NCI-H1694 (cell line): ENCODE results near the gene APOM.

Experiments used
- DNase-seq: peaks from one replicate; lab custom pipeline; 2025; lab: John Stamatoyannopoulos, UW

The APOM gene

DNA sequence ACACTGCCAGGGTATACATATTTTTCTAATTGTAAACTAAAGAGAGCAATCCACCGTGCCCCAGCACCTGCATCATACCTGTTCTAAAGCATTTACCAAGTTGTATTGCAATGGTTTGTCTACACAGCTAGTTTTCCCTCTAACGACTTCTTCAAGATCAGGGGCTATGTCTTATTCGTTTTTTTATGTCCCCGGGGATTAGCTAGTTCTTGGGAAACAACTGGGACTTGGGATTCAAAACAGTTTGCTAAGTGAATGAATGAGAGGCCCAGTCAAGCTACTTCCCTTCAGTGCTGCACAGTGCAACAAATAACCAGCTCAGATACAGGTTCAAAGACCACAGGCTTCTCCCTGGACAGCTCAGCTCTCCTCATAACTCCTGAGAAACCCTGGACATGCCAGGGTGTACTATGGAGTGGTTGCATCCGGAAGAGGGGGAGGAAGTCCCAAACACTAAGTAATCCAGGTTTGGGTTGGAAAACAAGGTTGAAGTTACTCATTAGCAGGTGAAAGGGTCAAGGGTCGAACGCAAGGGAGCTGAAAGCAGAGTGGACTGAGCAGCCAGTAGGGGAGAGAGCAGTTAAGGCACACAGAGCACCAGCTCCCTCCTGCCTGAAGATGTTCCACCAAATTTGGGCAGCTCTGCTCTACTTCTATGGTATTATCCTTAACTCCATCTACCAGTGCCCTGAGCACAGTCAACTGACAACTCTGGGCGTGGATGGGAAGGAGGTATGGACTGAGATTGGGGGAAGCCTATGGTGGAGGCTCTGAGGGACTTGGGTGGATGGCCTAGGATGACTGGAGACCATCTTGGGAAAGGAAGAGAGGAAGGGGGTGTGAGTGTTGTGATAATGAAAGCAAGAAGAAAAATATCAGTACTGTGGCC lies at the start of gene APOM:
Gene APOM, plus strand, starts transcription at position 546 of the 889 bp plus-strand sequence. Its CDS starts 73 bp downstream, at position 619.
- no peak for DNase-seq

- DNase-seq = no peak
These were observed 48.4 kb upstream of the APOM start for GRCh38 chr6:31607317-31607716.

- DNase-seq = no peak
These were observed 45.9 kb upstream of the APOM start for GRCh38 chr6:31609519-31610406.

GRCh38 chr6:31610968-31611367 lies 44.7 kb upstream of the APOM start:
- DNase-seq = no peak

DNA sequence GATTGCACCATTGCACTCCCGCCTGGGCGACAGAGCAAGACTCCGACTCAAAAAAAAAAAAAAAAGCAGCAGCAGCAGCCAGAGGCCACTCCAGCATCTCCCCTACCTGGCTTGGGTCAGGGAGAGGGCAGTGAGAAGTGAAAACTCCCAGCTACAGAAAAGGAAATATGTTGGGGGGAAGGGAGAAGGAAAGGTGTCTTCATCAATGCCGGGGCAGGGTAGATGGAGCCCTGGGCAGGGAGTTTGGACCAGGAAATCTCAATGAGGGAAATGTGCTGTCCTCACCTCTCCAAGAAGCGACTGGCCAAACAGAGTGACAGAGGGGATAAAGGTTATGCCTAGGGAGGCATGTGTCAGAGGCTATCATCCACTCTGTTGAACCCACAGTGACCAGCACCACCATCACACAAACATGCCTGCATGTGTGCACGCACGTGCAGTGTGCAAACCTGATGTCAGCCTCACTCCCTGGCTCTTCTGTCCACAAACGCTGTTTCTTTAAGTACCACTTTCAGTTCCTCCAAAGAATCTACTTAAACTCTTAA lies 41.5 kb upstream of the APOM start:
- no peak for DNase-seq

GRCh38 chr6:31614684-31615578 lies 40.8 kb upstream of the APOM start, which contains the start of gene AIF1:
Gene AIF1, plus strand, starts transcription at chr6:31615234. Its CDS starts 96 bp downstream, at chr6:31615330.
- DNase-seq = no peak

DNA sequence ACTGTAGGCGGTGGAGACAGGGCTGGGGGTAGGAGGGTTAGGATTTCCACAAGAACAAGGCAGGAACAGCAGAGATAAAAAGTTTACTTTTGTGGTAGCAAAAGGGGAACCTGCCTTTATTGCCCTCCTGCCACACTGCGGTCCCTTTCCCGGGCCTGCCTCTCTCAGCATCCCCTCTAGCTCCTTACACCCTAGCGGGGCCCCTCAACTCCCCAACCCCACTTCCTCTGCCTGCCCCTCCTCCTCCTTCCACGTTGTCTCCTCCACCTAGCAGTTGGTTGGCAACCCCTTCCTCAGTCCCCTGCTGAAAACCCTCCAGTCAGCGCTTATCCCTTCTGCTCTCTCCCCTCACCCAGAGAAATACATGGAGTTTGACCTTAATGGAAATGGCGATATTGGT lies 39.9 kb upstream of the APOM start:
- no peak for DNase-seq

DNA sequence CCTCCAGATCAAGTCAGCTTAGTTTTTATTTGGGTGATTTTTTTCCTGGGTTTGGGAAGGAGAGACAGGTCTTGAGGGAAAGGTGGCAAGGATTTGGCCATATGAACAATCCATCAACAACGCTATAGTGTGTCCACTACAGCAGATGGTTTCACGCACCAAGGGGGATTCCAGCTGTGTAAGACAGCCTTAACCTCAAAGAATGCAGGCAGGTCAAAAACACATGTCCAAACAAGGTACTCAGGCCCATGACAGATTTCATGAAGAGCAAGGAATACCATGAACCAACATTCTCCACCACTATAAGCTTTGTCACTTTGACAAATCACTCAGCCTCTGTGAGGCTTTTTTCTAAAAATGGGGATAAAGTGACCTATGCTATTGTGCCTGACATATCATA lies 38.7 kb upstream of the APOM start:
- DNase-seq = no peak

- DNase-seq = peak; percentile 95
These were observed 35.7 kb upstream of the APOM start for GRCh38 chr6:31619805-31620585.

DNA sequence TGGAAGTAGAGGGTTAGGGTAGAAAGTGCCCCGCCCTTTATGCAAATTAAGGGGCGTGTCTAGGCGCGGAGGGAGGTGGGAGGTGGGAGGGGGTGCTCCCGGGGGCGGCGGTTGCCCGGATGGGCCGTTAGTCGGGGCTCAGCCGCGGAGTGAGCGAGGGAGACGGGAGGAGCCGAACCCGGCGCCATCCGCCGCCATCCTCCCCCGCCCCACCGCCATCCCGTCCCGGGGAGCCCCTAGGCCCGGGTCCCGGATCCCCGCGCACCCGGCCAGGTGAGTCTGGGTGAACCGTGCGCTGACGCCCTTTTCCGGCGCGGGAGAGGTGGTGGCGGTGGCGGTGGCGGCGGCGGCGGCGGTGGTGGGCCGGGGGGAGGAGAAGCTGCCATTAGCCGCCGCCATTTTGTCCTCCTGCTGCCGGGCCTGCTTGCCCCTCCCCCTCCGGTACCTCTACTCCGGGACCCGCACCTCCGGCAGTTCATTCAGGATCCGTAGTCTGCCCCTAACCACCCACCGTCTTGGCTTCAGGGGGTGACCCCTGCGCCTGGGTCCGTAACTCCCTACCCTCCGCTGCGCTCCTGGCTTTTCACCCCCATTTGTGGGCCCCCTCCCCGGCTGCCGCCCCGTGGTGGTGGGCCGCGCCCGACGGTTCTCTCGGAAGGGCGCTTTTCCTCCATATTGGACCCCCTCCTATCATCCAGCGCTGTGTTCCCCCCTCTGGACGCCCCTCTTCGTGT lies 34.9 kb upstream of the APOM start, which contains the start of gene PRRC2A:
Gene PRRC2A, plus strand, starts transcription at position 130 of the 734 bp plus-strand sequence. CDS start 2,075 bp downstream, outside the sequence.
- peak; percentile 28 for DNase-seq

DNA sequence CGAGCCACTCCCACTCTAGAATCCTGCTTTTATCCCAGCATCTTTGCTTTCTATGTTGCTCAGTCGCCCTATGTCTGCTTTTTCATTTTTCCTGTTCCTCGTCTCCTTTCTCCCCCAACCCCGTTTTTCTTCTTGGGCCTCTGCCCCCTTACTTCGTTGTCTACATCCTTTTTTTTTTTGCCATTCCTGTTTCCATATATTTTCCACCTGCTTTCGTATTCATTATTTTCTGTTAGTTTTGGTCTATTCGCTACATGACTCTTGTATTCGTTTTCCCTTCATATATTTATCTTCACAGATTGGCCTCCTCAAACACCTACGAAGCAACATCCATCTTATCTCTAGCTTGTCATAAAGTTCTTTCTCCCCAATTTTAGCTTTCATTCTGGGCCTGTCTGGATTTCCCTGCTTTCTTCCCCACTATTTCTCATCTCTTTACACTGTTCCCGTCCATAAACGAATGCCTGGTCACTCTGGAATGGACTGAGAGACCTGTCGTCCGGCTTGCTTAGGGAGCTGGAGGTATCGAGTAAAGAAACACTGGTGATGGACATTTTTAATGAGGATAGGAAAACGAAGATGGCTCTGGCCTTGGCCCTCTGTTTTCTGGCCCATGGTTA lies 34.3 kb upstream of the APOM start:
- DNase-seq = no peak

DNA sequence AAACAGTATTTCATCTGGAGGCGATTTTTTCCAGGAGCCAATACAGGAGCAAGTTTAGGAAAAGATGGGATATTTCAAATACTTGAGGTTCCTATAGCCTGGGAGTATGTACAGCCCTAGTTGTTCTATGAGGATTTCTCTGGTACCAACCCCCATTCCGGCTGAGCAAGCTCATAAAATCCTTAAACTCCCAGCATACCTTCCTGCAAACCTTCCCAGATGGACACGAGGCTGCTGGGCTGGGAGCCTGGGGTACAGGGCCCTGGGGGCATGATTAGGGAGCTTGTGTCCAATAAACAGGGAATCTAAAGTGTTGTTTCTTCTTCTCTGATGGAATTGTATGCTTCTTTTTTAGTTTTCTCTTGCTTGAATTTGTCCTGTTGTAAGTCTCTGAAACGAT lies 33.7 kb upstream of the APOM start:
- no peak for DNase-seq

GRCh38 chr6:31622684-31623091 lies 33.0 kb upstream of the APOM start:
- DNase-seq = no peak

DNA sequence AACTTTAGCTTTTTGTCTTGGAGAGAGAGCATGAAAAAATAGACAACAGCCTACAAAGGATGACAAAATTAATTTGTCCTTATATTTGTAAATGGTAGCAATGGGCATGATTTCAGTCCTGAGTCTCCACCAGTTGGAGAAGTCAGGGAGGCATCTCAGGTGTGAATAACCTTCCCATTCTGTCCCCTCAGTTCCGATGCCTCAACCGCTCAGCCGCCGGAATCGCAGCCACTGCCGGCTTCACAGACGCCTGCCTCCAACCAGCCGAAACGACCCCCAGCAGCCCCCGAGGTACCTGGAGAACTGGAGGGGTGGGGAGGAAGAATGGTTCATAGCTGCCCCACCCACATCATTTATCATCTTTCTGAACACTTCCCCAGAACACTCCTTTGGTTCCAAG lies 31.6 kb upstream of the APOM start:
- DNase-seq = no peak

DNA sequence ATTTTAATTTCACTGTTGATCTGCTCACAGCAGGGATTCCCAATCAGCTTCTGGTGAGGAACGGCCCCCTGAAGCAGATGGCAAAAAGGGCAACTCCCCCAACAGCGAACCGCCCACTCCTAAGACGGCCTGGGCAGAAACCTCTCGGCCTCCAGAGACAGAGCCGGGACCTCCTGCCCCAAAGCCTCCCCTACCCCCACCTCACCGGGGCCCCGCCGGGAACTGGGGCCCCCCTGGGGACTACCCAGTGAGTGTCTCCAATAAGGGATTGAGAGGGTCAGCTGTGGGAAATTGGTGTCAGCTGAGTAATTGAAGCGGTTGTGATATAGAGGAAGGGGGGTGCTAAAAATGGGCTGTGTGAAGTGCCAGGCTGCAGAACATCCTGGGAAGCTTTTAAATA lies 28.7 kb upstream of the APOM start:
- no peak for DNase-seq

DNA sequence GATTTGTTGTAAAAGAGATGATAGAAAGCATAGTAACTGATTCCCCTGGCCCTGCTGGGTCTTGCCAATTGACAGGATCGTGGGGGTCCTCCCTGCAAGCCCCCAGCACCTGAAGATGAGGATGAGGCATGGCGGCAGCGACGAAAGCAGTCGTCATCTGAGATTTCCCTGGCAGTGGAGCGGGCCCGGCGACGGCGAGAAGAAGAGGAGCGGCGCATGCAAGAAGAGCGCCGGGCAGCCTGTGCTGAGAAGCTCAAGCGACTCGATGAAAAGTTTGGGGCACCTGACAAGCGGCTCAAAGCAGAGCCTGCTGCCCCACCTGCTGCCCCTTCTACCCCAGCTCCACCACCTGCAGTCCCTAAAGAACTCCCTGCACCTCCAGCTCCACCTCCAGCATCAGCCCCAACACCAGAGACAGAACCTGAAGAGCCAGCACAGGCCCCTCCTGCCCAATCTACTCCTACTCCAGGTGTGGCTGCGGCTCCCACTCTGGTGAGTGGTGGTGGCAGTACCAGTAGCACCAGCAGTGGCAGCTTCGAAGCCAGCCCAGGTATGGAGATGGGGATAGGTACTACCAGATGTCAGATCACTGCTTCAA lies 27.9 kb upstream of the APOM start:
- DNase-seq = no peak

DNA sequence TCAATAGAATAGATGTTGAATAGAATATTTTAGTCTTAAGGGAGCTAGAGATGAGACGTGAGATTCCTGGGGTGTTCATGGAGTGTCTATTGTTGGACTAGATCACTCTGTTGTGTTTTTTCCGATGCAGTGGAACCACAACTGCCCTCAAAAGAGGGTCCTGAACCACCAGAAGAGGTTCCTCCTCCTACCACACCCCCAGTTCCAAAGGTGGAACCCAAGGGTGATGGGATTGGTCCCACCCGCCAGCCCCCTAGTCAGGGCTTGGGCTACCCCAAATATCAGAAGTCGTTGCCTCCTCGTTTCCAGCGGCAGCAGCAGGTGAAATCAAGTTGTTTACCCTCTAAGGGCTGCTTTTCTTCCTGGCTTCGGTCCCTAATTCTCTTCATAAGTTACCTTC lies 26.7 kb upstream of the APOM start:
- no peak for DNase-seq

DNA sequence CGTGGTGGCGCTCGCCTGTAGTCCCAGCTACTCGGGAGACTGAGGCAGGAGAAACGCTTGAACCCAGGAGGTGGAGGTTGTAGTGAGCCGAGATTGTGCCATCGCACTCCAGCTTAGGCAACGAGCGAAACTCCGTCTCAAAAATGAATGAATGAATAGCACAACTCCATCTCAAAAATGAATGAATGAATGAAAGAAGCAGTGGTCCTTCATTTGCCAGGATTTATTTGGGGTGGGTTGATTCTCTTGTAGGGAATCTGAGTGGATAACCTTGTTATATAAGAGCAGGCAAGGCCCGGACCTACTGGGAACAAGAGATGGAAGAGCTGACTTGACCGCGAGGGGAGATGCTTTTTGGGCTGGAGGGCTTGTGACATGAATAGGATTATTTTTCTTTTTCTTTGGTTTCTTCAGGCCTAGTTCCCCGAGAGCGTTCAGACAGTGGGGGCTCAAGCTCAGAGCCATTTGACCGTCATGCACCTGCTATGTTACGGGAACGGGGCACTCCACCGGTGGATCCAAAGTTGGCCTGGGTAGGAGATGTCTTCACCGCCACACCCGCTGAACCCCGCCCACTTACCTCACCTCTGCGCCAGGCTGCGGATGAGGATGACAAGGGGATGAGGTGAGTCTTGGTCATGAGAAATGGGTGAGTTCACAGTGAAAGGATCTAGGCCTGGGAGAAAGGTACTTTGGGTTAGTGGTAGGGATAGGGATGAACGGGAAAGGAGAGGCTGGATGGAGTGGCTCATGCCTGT lies 25.3 kb upstream of the APOM start:
- DNase-seq = no peak
